Activated T-cell treated with anti-CD3 and anti-CD28 coated beads, Interleukin-2, amount 50 U/mL, for 72 hours (primary cell): ENCODE data around the gene EHBP1. TPM values are rescaled to one million over a fixed set of nuclear protein-coding genes. Genes with fewer than 3 reads are reported as not detected.

Experiments used
- ATAC-seq, 2 donors: fragments of 150-1000 bp; cut with Tn5 transposase; replicated peaks in 1 of 2; 2 replicates each; pipeline ENCODE4 v1.10.0; 2021; ENCODE audit warnings: moderate library complexity in 2 of 2, mild to moderate bottlenecking in 1 of 2
- DNase-seq, 2 donors: peaks; one replicate each; pipeline ENCODE4 v3.0.0; 2021 to 2022; ENCODE audit warnings: mixed read lengths in 1 of 2
- H3K27ac Mint-ChIP-seq: one replicate; pipeline ENCODE4 v1.8.0; 2022; ENCODE audit warnings: mild to moderate bottlenecking, moderate library complexity, mixed read lengths
- H3K27me3 Mint-ChIP-seq: one replicate; pipeline ENCODE4 v1.8.0; 2022; ENCODE audit warnings: low read depth, mixed read lengths
- H3K36me3 Mint-ChIP-seq, 2 donors: one replicate each; pipeline ENCODE4 v1.8.0; 2022; ENCODE audit warnings: mixed read lengths in 2 of 2, mild to moderate bottlenecking in 1 of 2; ENCODE audit not compliant: insufficient read depth in 2 of 2
- H3K4me1 Mint-ChIP-seq: one replicate; pipeline ENCODE4 v1.8.0; 2022; ENCODE audit warnings: low read depth, mixed read lengths
- H3K4me3 Mint-ChIP-seq, 2 donors: one replicate each; pipeline ENCODE4 v1.8.0; 2022; ENCODE audit warnings: mild to moderate bottlenecking in 2 of 2, mixed read lengths in 2 of 2, moderate library complexity in 2 of 2
- H3K9me3 Mint-ChIP-seq, 2 donors: one replicate each; pipeline ENCODE4 v1.8.0; 2022; ENCODE audit warnings: mixed read lengths in 2 of 2
- total RNA-seq, 2 donors: library from RNA; stranded (reverse); gene quantifications; one replicate each; pipeline ENCODE4 v1.2.3, GENCODE V29; 2022

Gene EHBP1
- total RNA-seq, 2 donors from 2014 or later, result 28.8 to 32.0 TPM

- H3K36me3 Mint-ChIP-seq, result peaks cover 2 to 3% of the 10 kb centered on the region in 2 donors
- H3K27ac Mint-ChIP-seq, result no peak overlapping the region
- no peaks in the 10 kb centered on the region for H3K27me3 Mint-ChIP-seq
- H3K9me3 Mint-ChIP-seq, result peaks cover 0 to 1% of the 10 kb centered on the region in 2 donors
- no peak overlapping the region for H3K4me3 Mint-ChIP-seq
- no peak for DNase-seq
- H3K4me1 Mint-ChIP-seq, result no peaks in the 10 kb centered on the region
- ATAC-seq, result no peak
Measured at GRCh38 chr2:62913311-62913710, 207.8 kb downstream of the EHBP1 start.

GRCh38 chr2:62919041-62919440 is 213.5 kb downstream of the EHBP1 start:
- Mint-ChIP-seq H3K27ac (no peak overlapping the region), H3K27me3 (no peaks in the 10 kb centered on the region), H3K4me3 (no peak overlapping the region), H3K9me3 (peaks cover 3 to 9% of the 10 kb centered on the region in 2 donors), H3K36me3 (peaks cover 14 to 21% of the 10 kb centered on the region in 2 donors), H3K4me1 (no peaks in the 10 kb centered on the region)
- ATAC-seq, result no peak
- no peak for DNase-seq

- ATAC-seq (no peak), DNase-seq (no peak)
- no peak overlapping the region for H3K27ac Mint-ChIP-seq
- peaks cover 8 to 16% of the 10 kb centered on the region in 2 donors for H3K9me3 Mint-ChIP-seq
- no peak overlapping the region for H3K4me3 Mint-ChIP-seq
- no peaks in the 10 kb centered on the region for H3K4me1 Mint-ChIP-seq
- peaks cover 19 to 27% of the 10 kb centered on the region in 2 donors for H3K36me3 Mint-ChIP-seq
- no peaks in the 10 kb centered on the region for H3K27me3 Mint-ChIP-seq
Measured at GRCh38 chr2:62920070-62920469, 214.6 kb downstream of the EHBP1 start.

GRCh38 chr2:62923242-62923641 is 217.7 kb downstream of the EHBP1 start:
- H3K36me3 Mint-ChIP-seq, result peaks cover 16 to 25% of the 10 kb centered on the region in 2 donors
- H3K27ac Mint-ChIP-seq, result no peak overlapping the region
- DNase-seq (no peak), ATAC-seq (no peak)
- H3K27me3 Mint-ChIP-seq, result no peaks in the 10 kb centered on the region
- H3K4me1 Mint-ChIP-seq, result no peaks in the 10 kb centered on the region
- H3K4me3 Mint-ChIP-seq, result no peak overlapping the region
- peaks cover 8 to 19% of the 10 kb centered on the region in 2 donors for H3K9me3 Mint-ChIP-seq

- Mint-ChIP-seq H3K4me1 (no peaks in the 10 kb centered on the region), H3K4me3 (no peak overlapping the region), H3K27ac (no peak overlapping the region), H3K27me3 (no peaks in the 10 kb centered on the region), H3K36me3 (peaks cover 16 to 23% of the 10 kb centered on the region in 2 donors), H3K9me3 (peaks cover 8 to 19% of the 10 kb centered on the region in 2 donors)
- ATAC-seq, result no peak
- DNase-seq, result no peak
Measured at GRCh38 chr2:62923881-62924280, 218.4 kb downstream of the EHBP1 start.

GRCh38 chr2:62928015-62928414 is 222.5 kb downstream of the EHBP1 start:
- H3K9me3 Mint-ChIP-seq, result peaks cover 7 to 12% of the 10 kb centered on the region in 2 donors

DNA sequence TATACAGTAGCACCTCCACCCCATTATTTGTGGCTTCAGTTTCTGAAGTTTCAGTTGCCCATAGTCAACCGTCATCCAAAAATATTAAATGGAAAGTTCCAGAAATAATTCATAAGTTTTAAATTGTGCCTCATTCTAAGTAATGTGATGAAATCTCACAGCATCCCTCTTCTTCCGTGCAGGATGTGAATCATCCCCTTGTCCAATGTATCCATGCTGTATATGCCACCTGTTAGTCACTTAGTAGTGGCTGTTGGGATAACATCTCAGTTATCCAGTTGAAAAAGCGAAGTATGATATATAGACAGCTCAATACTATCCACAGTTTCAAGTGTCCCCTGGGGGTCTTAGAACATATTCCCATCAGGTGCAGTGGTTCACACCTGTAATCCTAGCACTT is 226.0 kb downstream of the EHBP1 start:
- H3K9me3 Mint-ChIP-seq, result no peaks in the 10 kb centered on the region
- no peak overlapping the region for H3K4me3 Mint-ChIP-seq
- H3K27me3 Mint-ChIP-seq, result no peaks in the 10 kb centered on the region
- H3K27ac Mint-ChIP-seq, result no peak overlapping the region
- ATAC-seq, result no peak
- DNase-seq, result no peak
- no peaks in the 10 kb centered on the region for H3K36me3 Mint-ChIP-seq
- no peaks in the 10 kb centered on the region for H3K4me1 Mint-ChIP-seq

More at GRCh38 chr2:62928015-62928414, 222.5 kb downstream of the EHBP1 start:
- no peak for ATAC-seq
- peaks cover 8 to 13% of the 10 kb centered on the region in 2 donors for H3K36me3 Mint-ChIP-seq
- DNase-seq, result no peak
- H3K27me3 Mint-ChIP-seq, result no peaks in the 10 kb centered on the region
- H3K27ac Mint-ChIP-seq, result no peak overlapping the region
- no peaks in the 10 kb centered on the region for H3K4me1 Mint-ChIP-seq
- H3K4me3 Mint-ChIP-seq, result no peak overlapping the region

GRCh38 chr2:62933398-62933917 is 227.9 kb downstream of the EHBP1 start:
- H3K4me3 Mint-ChIP-seq, result no peak overlapping the region
- no peaks in the 10 kb centered on the region for H3K27me3 Mint-ChIP-seq
- DNase-seq (no peak), ATAC-seq (no peak)
- no peaks in the 10 kb centered on the region for H3K4me1 Mint-ChIP-seq
- H3K36me3 Mint-ChIP-seq, result no peaks in the 10 kb centered on the region
- H3K9me3 Mint-ChIP-seq, result no peaks in the 10 kb centered on the region
- H3K27ac Mint-ChIP-seq, result no peak overlapping the region

DNA sequence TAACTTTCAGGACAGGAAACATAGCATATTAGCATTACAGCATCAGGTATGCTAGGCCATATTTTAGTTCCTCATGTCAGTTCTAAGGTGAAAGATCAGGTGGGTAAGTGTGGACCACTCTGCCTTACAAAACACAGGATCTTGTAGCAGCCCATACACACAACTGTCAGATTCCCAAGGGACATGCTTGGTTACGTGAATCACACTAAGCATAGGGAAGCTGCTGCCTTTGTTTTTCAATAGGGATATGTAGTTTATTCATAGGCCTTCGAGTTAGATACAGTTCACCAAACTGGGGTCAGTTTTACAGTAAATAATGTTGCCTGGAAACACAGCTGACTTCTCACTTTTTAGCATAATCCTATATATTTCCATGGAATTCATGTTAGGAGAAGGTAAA is 229.0 kb downstream of the EHBP1 start:
- Mint-ChIP-seq H3K27ac (no peak overlapping the region), H3K4me3 (no peak overlapping the region), H3K36me3 (no peaks in the 10 kb centered on the region), H3K4me1 (no peaks in the 10 kb centered on the region), H3K9me3 (no peaks in the 10 kb centered on the region), H3K27me3 (no peaks in the 10 kb centered on the region)
- ATAC-seq (no peak), DNase-seq (no peak)

DNA sequence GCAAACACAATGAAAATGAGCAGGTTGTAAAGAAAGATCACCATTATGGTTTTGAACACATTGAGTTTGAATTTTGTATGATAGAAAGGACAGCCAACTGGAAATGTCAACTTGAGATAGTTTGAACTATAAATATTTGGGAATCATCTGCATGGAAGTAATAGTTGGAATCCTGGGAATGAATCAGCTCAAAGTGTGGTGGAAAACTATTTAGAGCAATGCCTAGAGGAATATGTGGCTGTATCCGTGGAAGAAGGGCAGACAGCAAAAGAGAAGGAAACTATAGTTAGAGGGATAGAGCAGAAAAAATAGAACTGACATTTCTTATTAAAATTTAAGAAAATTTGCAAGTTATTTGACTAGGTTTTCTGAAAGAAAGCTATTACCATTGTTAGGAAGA is 232.6 kb downstream of the EHBP1 start:
- no peak for DNase-seq
- H3K27ac Mint-ChIP-seq, result no peak overlapping the region
- no peaks in the 10 kb centered on the region for H3K9me3 Mint-ChIP-seq
- no peak overlapping the region for H3K4me3 Mint-ChIP-seq
- no peak for ATAC-seq
- H3K27me3 Mint-ChIP-seq, result no peaks in the 10 kb centered on the region
- no peaks in the 10 kb centered on the region for H3K36me3 Mint-ChIP-seq
- H3K4me1 Mint-ChIP-seq, result peaks cover 7% of the 10 kb centered on the region

DNA sequence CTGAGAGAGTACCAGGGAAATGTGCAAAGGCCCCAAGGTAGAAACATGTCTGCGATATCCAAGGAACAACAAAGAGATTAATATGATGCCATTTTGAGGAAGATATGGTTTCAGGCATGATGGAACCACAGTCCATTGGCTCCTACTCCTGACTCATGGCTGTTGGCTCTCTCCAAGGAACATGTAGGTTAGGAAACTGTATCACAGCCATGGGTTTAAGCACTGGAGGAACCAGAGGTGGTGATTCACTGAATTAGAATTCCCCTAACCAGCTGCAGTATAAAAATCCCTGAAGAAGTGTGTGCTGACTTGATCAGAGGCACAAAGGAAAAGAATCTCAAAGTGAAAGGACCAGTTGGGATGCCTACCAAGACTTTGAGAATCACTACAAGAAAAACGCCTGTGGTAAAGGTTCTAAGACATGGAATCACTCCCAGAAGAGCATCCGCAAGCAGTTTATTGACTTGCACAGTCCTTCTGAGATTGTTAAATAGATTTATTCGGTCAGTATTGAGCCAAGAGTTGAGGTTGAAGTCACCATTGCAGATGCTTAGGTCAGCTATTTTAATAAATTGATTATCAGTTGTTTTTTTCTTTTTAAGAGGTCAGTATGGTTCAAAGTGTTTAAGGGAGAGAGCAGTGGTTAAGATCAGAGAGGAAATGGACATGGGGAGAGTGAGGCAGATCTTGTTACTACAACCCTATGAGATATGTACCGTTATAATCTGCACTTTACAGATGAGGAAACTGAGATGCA is 234.4 kb downstream of the EHBP1 start:
- Mint-ChIP-seq H3K36me3 (no peaks in the 10 kb centered on the region), H3K27ac (peak overlapping the region; percentile 17), H3K4me3 (peak overlapping the region in 1 of 2 donors; percentile 4), H3K9me3 (no peaks in the 10 kb centered on the region), H3K4me1 (peaks cover 7% of the 10 kb centered on the region), H3K27me3 (no peaks in the 10 kb centered on the region)
- ATAC-seq (no peak), DNase-seq (no peak)

GRCh38 chr2:62940697-62941096 is 235.2 kb downstream of the EHBP1 start:
- ATAC-seq, result peak in 1 of 2 donors; percentile 53
- Mint-ChIP-seq H3K9me3 (no peaks in the 10 kb centered on the region), H3K27ac (no peak overlapping the region), H3K4me3 (no peak overlapping the region), H3K27me3 (no peaks in the 10 kb centered on the region), H3K36me3 (no peaks in the 10 kb centered on the region), H3K4me1 (peaks cover 7% of the 10 kb centered on the region)
- no peak for DNase-seq

DNA sequence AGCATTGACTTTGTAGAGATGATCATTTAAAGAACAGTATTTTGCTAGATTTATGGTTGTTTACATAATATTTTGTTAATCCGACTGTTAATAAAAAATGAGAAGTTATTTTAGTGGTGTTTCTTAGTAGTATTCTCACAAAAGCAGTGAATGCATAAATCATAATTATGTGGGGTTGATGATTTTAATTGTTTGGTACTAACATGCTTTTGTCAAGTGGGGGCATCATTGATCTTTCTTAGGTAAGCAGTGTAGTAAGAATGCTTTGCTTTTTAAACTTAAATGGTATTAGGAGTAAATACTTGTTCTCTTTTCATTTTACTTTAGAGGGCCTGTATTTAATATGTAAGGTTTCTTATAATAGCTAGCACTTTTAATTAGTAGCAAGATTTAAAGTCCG is 235.9 kb downstream of the EHBP1 start:
- H3K4me3 Mint-ChIP-seq, result no peak overlapping the region
- H3K36me3 Mint-ChIP-seq, result no peaks in the 10 kb centered on the region
- DNase-seq (no peak), ATAC-seq (no peak)
- no peaks in the 10 kb centered on the region for H3K9me3 Mint-ChIP-seq
- H3K27me3 Mint-ChIP-seq, result no peaks in the 10 kb centered on the region
- H3K27ac Mint-ChIP-seq, result peak overlapping the region; percentile 28
- H3K4me1 Mint-ChIP-seq, result peaks cover 7% of the 10 kb centered on the region

GRCh38 chr2:62944362-62944761 is 238.8 kb downstream of the EHBP1 start:
- no peaks in the 10 kb centered on the region for H3K27me3 Mint-ChIP-seq

More at GRCh38 chr2:62944362-62944761, 238.8 kb downstream of the EHBP1 start:
- Mint-ChIP-seq H3K9me3 (no peaks in the 10 kb centered on the region), H3K36me3 (no peaks in the 10 kb centered on the region), H3K4me3 (no peak overlapping the region), H3K27ac (no peak overlapping the region), H3K4me1 (peaks cover 7% of the 10 kb centered on the region)
- ATAC-seq (no peak), DNase-seq (no peak)
